Epithelial cell of proximal tubule (primary cell): ENCODE measurements around the gene EPHA8. TPM values are rescaled to one million over a fixed set of nuclear protein-coding genes. Genes with fewer than 3 reads are reported as not detected.

ENCODE experiments used
- DNase-seq: peaks from one replicate; pipeline ENCODE4 v3.0.0-alpha.2; 2011; ENCODE audit warnings: low read depth
- H3K4me3 ChIP-seq: 2 replicates; pipeline ENCODE4 v1.5.1; 2011; ENCODE audit warnings: low read depth, mild to moderate bottlenecking, low read length
- total RNA-seq: library from RNA; depleted of rRNA; stranded (reverse); fragments of >200 nt; gene quantifications from 2 replicates; pipeline ENCODE4 v1.2.3, GENCODE V29; 2015
- TF ChIP-seq, protein P1 (sequence below): conservative IDR thresholded peaks from 2 replicates; pipeline ENCODE4 v1.5.1; 2012; ENCODE audit warnings: low read depth, mild to moderate bottlenecking, low read length

Gene EPHA8
- total RNA-seq, 1 donor from 2014 or later: not detected

DNA sequence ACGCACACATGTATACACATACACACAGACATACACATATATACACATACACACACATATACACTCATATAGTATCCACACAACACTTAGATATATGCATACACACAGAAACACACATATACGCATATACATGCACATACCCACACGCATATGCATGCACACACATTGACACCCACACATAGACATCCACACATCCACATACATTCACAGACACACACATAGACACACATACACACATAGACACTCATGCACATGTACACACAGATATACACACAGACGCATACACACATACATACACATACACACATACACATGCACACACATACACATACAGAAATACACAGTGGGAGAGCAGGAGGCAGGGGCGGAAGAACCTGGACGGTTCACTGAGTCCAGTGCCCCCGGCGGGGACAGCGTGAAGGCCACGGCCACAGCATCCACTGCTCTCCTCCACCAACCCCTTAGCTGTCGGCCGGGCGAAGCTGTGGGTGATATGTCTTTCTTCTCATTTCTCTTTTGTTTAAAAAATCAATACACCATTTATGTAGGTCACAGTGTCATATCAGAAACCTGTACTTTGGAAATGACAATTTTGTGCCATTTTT is 86.9 kb downstream of the EPHA8 start:
- no peak overlapping the region for H3K4me3 ChIP-seq
- no peak for DNase-seq
- TF ChIP-seq, protein P1, sequence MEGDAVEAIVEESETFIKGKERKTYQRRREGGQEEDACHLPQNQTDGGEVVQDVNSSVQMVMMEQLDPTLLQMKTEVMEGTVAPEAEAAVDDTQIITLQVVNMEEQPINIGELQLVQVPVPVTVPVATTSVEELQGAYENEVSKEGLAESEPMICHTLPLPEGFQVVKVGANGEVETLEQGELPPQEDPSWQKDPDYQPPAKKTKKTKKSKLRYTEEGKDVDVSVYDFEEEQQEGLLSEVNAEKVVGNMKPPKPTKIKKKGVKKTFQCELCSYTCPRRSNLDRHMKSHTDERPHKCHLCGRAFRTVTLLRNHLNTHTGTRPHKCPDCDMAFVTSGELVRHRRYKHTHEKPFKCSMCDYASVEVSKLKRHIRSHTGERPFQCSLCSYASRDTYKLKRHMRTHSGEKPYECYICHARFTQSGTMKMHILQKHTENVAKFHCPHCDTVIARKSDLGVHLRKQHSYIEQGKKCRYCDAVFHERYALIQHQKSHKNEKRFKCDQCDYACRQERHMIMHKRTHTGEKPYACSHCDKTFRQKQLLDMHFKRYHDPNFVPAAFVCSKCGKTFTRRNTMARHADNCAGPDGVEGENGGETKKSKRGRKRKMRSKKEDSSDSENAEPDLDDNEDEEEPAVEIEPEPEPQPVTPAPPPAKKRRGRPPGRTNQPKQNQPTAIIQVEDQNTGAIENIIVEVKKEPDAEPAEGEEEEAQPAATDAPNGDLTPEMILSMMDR: no peak

DNA sequence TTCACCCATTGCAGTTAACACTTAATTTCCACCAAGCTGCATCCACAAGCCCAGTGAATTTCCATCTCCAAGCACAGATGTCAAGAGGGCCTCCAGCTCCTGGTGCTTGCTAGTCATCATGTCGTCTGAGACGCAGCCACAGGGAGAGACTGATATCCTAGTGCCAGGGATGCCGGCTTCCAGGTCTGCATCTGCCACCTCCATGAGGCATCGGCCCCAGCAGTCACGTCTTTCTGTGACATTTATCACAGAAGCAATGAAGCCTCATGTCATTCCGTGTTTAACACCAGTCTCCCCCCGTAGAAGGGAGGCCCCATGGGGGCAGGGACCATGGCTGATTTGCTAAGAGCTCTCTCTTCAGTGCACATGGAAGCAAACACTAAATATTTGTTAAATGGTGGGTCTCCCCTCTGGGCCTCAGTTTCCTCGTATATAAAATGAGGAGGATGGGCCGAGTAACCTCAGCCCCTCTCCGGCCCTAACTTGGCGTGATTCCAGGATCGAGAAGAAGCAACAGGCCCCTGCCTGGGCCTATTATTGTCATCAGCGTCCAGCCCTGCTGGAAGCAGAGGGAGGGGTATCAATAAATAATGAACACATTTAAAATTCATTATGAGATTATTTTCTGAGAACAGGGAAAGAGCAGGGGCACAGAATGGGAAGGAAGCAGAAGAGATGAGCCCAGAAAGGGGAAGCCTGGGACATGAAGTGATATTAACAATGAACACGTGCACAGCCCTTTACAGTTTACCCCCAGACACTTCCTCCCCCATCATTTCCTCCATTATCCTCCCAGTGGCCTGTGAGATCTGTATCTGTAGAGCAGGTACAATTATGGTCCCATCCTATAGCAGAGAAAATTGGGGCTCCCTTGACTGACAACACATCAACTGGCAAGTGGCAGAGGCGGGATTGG is 88.9 kb downstream of the EPHA8 start:
- TF ChIP-seq, protein P1: no peak
- H3K4me3 ChIP-seq: no peak overlapping the region
- DNase-seq: no peak

DNA sequence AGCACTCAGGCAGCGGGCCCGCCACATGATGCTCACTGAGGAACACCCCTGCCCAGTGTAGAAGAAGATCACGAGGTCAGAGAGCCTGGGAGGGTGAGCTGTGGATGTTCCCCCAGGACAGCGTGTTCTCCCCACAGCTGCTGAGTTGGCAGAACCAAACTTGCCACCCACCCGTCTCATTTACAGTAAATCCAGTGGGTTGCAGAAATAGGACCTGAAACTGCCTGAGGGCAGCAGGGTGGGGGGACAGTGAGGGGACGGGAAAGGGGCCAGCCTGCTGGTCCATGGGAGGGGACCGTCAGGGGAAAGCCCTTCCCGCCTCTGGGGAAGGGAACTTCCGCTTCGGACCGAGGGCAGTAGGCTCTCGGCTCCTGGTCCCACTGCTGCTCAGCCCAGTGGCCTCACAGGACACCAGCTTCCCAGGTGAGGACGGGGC is 89.6 kb downstream of the EPHA8 start, which contains the start of gene C1QB:
Gene C1QB (plus strand): TSS at position 356 of the 436 bp plus-strand sequence. CDS start 6,227 bp downstream, outside the sequence.
- DNase-seq: no peak
- no peak within 1 kb of the TSS for H3K4me3 ChIP-seq
- TF ChIP-seq, protein P1: no peak

Other genes with a start within 250 kb of the EPHA8 start
- 6.9 and 9.8 TPM in 2 replicates for gene ZBTB40, start 111.6 kb upstream of the EPHA8 start, total RNA-seq
- not detected in 2 replicates for gene C1QA, start 73.1 kb downstream of the EPHA8 start, total RNA-seq
- gene C1QC, start 80.1 kb downstream of the EPHA8 start, total RNA-seq: not detected in 2 replicates
- gene C1QB, start 89.7 kb downstream of the EPHA8 start, total RNA-seq: not detected in 2 replicates
- gene EPHB2, start 147.3 kb downstream of the EPHA8 start, total RNA-seq: 47.8 and 93.6 TPM in 2 replicates